Colonic mucosa (tissue), 4 donors: ENCODE data around the gene ADAMTSL3. TPM values are rescaled to one million over a fixed set of nuclear protein-coding genes. Genes with fewer than 3 reads are reported as not detected.

ENCODE experiments used
- DNase-seq: peaks from one replicate; pipeline ENCODE4 v3.0.0-alpha.2; 2020
- H3K27ac ChIP-seq: fragments of 200-600 bp; one replicate; pipeline ENCODE4 v1.8.0; 2021
- H3K27me3 ChIP-seq: fragments of 200-600 bp; one replicate; pipeline ENCODE4 v1.8.0; 2021
- H3K36me3 ChIP-seq: fragments of 200-600 bp; one replicate; pipeline ENCODE4 v1.8.0; 2021
- H3K4me1 ChIP-seq: fragments of 200-600 bp; one replicate; pipeline ENCODE4 v1.8.0; 2021; ENCODE audit warnings: mild to moderate bottlenecking
- H3K4me3 ChIP-seq: fragments of 200-600 bp; one replicate; pipeline ENCODE4 v1.8.0; 2021
- H3K9ac ChIP-seq, 2 donors: one replicate each; pipeline ENCODE4 v1.7.0; 2013; ENCODE audit warnings: control low read depth in 2 of 2, low read depth in 2 of 2, low read length in 2 of 2
- H3K9me3 ChIP-seq: fragments of 200-600 bp; one replicate; pipeline ENCODE4 v1.8.0; 2021
- intact Hi-C: fragments of 100-400 bp; cut with DNase I; formaldehyde crosslinking; loops from one replicate; pipeline ENCODE4 v1.14.1; 2022
- total RNA-seq, 2 donors: library from RNA; stranded (reverse); fragmentation: NEBNext Ultra II Directional in 1 of 2; extraction: Animal tissue kit (Norgen Biotek cat#: 25700) in 1 of 2; gene quantifications; one replicate each; pipeline ENCODE4 v1.2.1, GENCODE V29; 2021
- TF ChIP-seq, protein P1 (sequence below): fragments of 200-600 bp; IDR thresholded peaks from one replicate; pipeline ENCODE4 v1.8.0; 2022; ENCODE audit warnings: antibody characterized with exemption, mild to moderate bottlenecking
- donor health status: healthy.
- donor health status: DM: no; HTN: no; CAD: no.
- donor health status: DM: no; HTN: no; CAD: no.

The ADAMTSL3 gene
- total RNA-seq, 2 donors from 2014 or later, result 0.72 to 4.8 TPM

DNA sequence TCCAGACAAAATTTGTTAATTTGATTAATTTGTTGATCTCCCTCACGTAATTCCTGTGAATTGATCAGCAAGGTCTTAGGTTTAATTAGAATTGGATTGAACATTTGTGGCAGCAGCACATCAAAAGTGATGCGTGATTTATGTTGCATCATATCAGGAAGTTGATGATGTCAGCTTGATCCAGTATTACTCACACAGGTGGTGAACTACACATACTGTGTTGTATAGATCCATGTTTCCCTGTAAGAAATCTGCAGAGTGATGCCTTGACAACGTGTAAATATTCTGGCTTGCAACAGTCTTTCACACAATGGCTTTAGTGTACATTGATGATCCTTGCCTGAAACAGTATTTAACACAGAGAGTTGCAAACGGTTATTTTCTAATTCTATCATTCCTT lies 200.4 kb downstream of the ADAMTSL3 start:
- H3K27ac ChIP-seq, result no peak overlapping the region
- H3K9ac ChIP-seq, result no peak overlapping the region
- TF ChIP-seq, protein P1, sequence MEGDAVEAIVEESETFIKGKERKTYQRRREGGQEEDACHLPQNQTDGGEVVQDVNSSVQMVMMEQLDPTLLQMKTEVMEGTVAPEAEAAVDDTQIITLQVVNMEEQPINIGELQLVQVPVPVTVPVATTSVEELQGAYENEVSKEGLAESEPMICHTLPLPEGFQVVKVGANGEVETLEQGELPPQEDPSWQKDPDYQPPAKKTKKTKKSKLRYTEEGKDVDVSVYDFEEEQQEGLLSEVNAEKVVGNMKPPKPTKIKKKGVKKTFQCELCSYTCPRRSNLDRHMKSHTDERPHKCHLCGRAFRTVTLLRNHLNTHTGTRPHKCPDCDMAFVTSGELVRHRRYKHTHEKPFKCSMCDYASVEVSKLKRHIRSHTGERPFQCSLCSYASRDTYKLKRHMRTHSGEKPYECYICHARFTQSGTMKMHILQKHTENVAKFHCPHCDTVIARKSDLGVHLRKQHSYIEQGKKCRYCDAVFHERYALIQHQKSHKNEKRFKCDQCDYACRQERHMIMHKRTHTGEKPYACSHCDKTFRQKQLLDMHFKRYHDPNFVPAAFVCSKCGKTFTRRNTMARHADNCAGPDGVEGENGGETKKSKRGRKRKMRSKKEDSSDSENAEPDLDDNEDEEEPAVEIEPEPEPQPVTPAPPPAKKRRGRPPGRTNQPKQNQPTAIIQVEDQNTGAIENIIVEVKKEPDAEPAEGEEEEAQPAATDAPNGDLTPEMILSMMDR, result no peak
- no peaks in the 10 kb centered on the region for H3K27me3 ChIP-seq
- H3K4me1 ChIP-seq, result no peaks in the 10 kb centered on the region
- H3K9me3 ChIP-seq, result no peaks in the 10 kb centered on the region
- H3K4me3 ChIP-seq, result no peak overlapping the region
- DNase-seq, result no peak
- no peaks in the 10 kb centered on the region for H3K36me3 ChIP-seq
- intact Hi-C loops, result no loop called here

DNA sequence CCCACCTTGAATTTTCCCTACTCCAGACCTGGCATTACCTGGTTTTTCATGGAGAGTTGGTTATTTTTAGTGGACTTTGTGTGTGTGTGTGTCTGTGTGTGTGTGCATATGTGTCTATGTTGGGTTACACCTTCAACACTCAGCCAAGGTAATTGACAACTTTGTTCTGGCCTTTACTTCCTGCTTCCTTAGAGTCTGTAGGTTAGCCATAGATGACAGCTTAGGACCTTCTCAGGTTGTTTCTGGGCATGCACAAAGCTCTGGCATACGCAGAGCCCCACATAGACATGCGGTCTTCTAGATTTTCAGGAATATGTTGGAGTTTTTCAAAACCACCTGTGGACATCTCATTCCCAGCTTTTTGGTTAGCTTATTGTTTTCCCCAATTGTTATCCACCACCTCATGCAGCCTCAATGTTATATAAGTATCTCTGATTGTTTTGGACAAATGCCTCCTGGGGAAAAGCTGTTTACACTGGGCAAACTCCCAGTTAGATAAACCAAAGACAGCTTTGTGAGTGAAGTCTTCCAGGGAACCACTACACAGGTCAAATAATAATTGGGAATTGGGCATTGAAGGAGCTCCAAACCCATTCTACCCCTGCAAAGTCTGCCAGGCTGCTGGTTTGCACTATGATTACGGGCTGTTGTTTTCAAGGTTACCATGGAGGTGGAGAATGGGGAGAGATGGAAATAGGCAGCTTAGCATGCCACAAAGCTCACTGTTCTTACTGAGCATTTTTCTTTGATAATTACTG lies 201.2 kb downstream of the ADAMTSL3 start:
- Histone ChIP-seq H3K36me3 (no peaks in the 10 kb centered on the region), H3K27me3 (no peaks in the 10 kb centered on the region), H3K4me3 (no peak overlapping the region), H3K4me1 (no peaks in the 10 kb centered on the region), H3K27ac (no peak overlapping the region), H3K9me3 (no peaks in the 10 kb centered on the region), H3K9ac (no peak overlapping the region)
- TF ChIP-seq, protein P1, result no peak
- intact Hi-C loops, result no loop called here
- no peak for DNase-seq

DNA sequence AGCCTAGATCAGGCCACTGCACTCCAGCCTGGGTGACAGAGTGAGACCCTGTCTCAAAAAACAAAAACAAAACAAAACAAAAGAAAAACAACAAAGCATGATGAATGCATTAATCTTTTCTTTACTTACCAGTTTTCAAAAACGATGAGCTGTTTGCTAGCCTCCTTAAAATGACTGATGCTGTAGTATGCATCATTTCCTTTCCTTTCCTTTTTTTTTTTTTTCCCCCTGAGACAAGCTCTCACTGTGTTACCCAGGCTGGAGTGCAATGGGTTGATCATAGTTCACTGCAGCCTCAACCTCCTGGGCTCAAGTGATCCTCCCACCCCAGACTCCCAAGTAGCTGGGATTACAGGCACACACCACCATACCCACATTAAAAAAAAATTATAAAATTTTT lies 202.0 kb downstream of the ADAMTSL3 start:
- intact Hi-C loops, result no loop called here
- TF ChIP-seq, protein P1, result no peak

DNA sequence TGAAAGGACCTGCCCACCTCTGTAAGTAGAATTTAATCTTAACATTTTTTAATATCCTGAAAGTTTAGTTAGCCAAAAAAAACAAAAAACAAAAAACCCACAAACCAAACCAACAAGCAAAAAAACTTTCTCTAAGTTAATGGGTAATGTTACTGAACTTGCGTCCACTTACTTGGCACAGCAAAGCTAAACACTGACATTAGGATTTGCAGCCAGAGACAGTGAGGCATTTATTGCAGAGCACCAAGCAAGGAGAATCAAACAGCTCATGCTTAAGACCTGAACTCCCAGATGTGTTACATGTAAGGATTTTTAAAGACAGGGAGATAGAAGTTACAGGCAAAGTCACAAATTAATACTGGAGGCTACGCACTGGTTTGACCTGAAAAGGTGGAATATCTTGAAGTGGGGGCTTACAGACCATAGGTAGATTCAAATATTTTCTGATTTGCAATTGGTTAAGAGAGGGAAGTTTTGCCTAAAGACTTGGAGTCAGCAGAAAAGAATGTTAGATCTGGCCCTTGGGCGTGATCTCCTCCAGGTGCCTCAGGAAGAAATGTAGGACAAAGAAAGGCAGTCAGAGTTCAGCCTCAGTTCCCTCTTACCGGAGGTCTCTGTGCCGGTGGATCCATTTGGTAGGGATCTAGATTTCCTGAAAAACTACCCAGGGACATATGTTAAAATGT lies 205.0 kb downstream of the ADAMTSL3 start:
- no peak overlapping the region for H3K4me3 ChIP-seq
- H3K9me3 ChIP-seq, result no peaks in the 10 kb centered on the region
- DNase-seq, result no peak
- intact Hi-C loops, result no loop called here
- H3K4me1 ChIP-seq, result no peaks in the 10 kb centered on the region
- TF ChIP-seq, protein P1, result no peak
- H3K36me3 ChIP-seq, result no peaks in the 10 kb centered on the region
- H3K27me3 ChIP-seq, result no peaks in the 10 kb centered on the region
- H3K27ac ChIP-seq, result no peak overlapping the region
- H3K9ac ChIP-seq, result no peak overlapping the region

More for the DNA sequence above, 202.0 kb downstream of the ADAMTSL3 start:
- H3K36me3 ChIP-seq, result no peaks in the 10 kb centered on the region
- H3K9me3 ChIP-seq, result no peaks in the 10 kb centered on the region
- H3K27me3 ChIP-seq, result no peaks in the 10 kb centered on the region
- no peak overlapping the region for H3K9ac ChIP-seq
- DNase-seq, result no peak
- no peak overlapping the region for H3K27ac ChIP-seq
- no peaks in the 10 kb centered on the region for H3K4me1 ChIP-seq
- no peak overlapping the region for H3K4me3 ChIP-seq

DNA sequence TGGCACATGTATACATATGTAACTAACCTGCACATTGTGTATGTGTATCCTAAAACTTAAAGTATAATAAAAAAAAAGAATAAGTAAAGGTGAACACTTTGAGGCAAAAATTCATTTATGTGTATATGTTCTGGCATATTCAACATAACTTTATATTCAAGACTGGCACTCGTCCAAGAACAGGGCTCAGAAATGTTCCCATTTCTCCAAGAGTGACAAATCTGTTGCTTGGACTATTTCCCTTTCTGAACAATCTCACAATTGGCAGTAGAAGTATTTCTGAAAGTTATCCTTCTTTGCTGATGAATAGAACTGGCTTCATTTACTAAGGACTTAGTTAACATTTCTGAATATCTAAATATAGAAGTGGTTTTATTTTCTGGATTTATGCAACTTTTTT lies 212.8 kb downstream of the ADAMTSL3 start:
- Histone ChIP-seq H3K4me1 (no peaks in the 10 kb centered on the region), H3K9me3 (no peaks in the 10 kb centered on the region), H3K4me3 (no peak overlapping the region), H3K27me3 (no peaks in the 10 kb centered on the region), H3K27ac (no peak overlapping the region), H3K9ac (no peak overlapping the region), H3K36me3 (no peaks in the 10 kb centered on the region)
- no peak for DNase-seq
- intact Hi-C loops, result no loop called here
- TF ChIP-seq, protein P1, result no peak
